ENCODE results near the gene ARHGDIA.

GRCh38 chr17:81871387-81872230, 472 bp upstream of the ARHGDIA start:
- TF ChIP-seq POLR2AphosphoS5 (IDR thresholded peaks at IDR 0.05) (peak; percentile 92 to 99 (median 98)), CTCF (IDR thresholded peaks at IDR 0.05) (peak in 1 of 2 donors; percentile 32), POLR2A (IDR thresholded peaks at IDR 0.05) (peak; percentile 82 to 94), EP300 (IDR thresholded peaks at IDR 0.05) (no peak)
